CD4-positive, CD25-positive, alpha-beta regulatory T cell (primary cell): ENCODE results near the gene MYL7. TPM values are rescaled to one million over a fixed set of nuclear protein-coding genes. Genes with fewer than 3 reads are reported as not detected.
A peak's percentile ranks its signal among the peaks of the same experiment; 100 is the strongest.

ENCODE experiments used
- ATAC-seq, 2 donors: fragments of 150-1000 bp; cut with Tn5 transposase; one replicate each; pipeline ENCODE4 v1.10.0; 2021; ENCODE audit warnings: low read depth in 2 of 2, moderate number of reproducible peaks in 2 of 2, moderate library complexity in 1 of 2
- DNase-seq, 3 donors: peaks; one replicate each; pipeline versions ENCODE4 v3.0.0 to v3.0.0-alpha.2; 2012 to 2022; ENCODE audit warnings: mixed read lengths in 1 of 3
- H3K27ac ChIP-seq: one replicate; pipeline ENCODE4 v1.7.0; 2013; ENCODE audit warnings: mild to moderate bottlenecking, low read length; ENCODE audit not compliant: insufficient read depth, poor library complexity, severe bottlenecking
- H3K27me3 ChIP-seq: one replicate; pipeline ENCODE4 v1.7.0; 2013; ENCODE audit warnings: low read length; ENCODE audit not compliant: control insufficient read depth, insufficient read depth
- H3K36me3 ChIP-seq: one replicate; pipeline ENCODE4 v1.7.0; 2013; ENCODE audit warnings: mild to moderate bottlenecking, low read length, moderate library complexity; ENCODE audit not compliant: control insufficient read depth, insufficient read depth
- H3K4me1 ChIP-seq: 2 replicates; pipeline ENCODE4 v1.7.0; 2013; ENCODE audit warnings: mild to moderate bottlenecking, low read length; ENCODE audit not compliant: insufficient read depth, control insufficient read depth, poor library complexity, severe bottlenecking
- H3K4me3 ChIP-seq: one replicate; pipeline ENCODE4 v1.7.0; 2013; ENCODE audit warnings: low read depth, mild to moderate bottlenecking, low read length, moderate library complexity
- H3K9me3 ChIP-seq, 2 experiments: 1 replicate in 1 of 2; 2 replicates in 1 of 2; pipeline ENCODE4 v1.7.0; 2013; ENCODE audit warnings: low read length in 2 of 2, mild to moderate bottlenecking in 1 of 2, moderate library complexity in 1 of 2; ENCODE audit not compliant: control insufficient read depth in 2 of 2
- H3K27ac Mint-ChIP-seq, 3 donors: one replicate each; pipeline ENCODE4 v1.8.0; 2020 to 2022; ENCODE audit warnings: mild to moderate bottlenecking in 3 of 3, mixed read lengths in 3 of 3, moderate library complexity in 2 of 3
- H3K27me3 Mint-ChIP-seq: one replicate; pipeline ENCODE4 v1.8.0; 2022; ENCODE audit warnings: mild to moderate bottlenecking, mixed read lengths
- H3K36me3 Mint-ChIP-seq: one replicate; pipeline ENCODE4 v1.8.0; 2020; ENCODE audit warnings: mixed read lengths
- H3K4me1 Mint-ChIP-seq, 4 donors: one replicate each; pipeline ENCODE4 v1.8.0; 2020 to 2022; ENCODE audit warnings: mixed read lengths in 4 of 4, mild to moderate bottlenecking in 1 of 4
- H3K4me3 Mint-ChIP-seq, 4 donors: one replicate each; pipeline ENCODE4 v1.8.0; 2020 to 2022; ENCODE audit warnings: mild to moderate bottlenecking in 4 of 4, mixed read lengths in 4 of 4, moderate library complexity in 3 of 4
- H3K9me3 Mint-ChIP-seq, 7 donors: one replicate each; pipeline ENCODE4 v1.8.0; 2020 to 2022; ENCODE audit warnings: mixed read lengths in 7 of 7, mild to moderate bottlenecking in 3 of 7, moderate library complexity in 2 of 7
- polyA plus RNA-seq, 4 donors: library from polyadenylated mRNA; unstranded; fragments of 300-500 nt; fragmentation: Illumina TruSeq; gene quantifications; one replicate each; pipeline ENCODE4 v1.2.3, GENCODE V29; 2021
- total RNA-seq: library from RNA; stranded (reverse); gene quantifications from one replicate; pipeline ENCODE4 v1.2.3, GENCODE V29; 2022

Gene MYL7
- total and polyA plus RNA-seq, 5 donors from 2014 or later, result not detected

DNA sequence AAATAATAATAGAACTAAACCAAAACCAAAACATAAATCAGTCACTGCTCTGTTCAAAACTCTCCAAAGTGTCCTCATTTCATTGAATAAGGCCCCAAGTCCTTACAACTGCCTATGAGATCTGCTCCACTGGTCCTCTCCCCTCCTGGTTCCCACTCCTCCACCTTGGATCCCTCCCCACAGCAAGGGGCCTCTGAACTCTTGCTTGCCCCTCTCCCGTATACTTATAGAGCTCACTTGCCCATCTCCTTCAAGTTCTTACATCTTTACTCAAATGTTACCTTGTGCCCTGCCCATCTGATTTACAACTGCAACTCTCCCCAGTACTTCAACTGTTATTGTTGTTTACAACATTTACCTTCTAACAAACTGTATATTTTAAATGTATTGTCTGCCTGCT, 18.6 kb downstream of the MYL7 start:
- H3K27me3 Mint-ChIP-seq, result peaks cover 13% of the 10 kb centered on the region
- H3K9me3 Mint-ChIP-seq, result peaks cover 0 to 3% (median 0%) of the 10 kb centered on the region in 7 donors
- H3K36me3 Mint-ChIP-seq, result peaks cover 24% of the 10 kb centered on the region
- Histone ChIP-seq H3K27me3 (no peaks in the 10 kb centered on the region), H3K27ac (peak overlapping the region; percentile 72), H3K9me3 (no peaks in the 10 kb centered on the region), H3K4me3 (peak overlapping the region; percentile 86), H3K36me3 (peaks cover 21% of the 10 kb centered on the region), H3K4me1 (peaks cover 16% of the 10 kb centered on the region)
- ATAC-seq, result no peak
- H3K4me1 Mint-ChIP-seq, result peaks cover 7 to 40% (median 12%) of the 10 kb centered on the region in 4 donors
- H3K27ac Mint-ChIP-seq, result peak overlapping the region in 2 of 3 donors; percentile 70 to 91
- H3K4me3 Mint-ChIP-seq, result peak overlapping the region; percentile 80 to 96 (median 94)
- no peak for DNase-seq

DNA sequence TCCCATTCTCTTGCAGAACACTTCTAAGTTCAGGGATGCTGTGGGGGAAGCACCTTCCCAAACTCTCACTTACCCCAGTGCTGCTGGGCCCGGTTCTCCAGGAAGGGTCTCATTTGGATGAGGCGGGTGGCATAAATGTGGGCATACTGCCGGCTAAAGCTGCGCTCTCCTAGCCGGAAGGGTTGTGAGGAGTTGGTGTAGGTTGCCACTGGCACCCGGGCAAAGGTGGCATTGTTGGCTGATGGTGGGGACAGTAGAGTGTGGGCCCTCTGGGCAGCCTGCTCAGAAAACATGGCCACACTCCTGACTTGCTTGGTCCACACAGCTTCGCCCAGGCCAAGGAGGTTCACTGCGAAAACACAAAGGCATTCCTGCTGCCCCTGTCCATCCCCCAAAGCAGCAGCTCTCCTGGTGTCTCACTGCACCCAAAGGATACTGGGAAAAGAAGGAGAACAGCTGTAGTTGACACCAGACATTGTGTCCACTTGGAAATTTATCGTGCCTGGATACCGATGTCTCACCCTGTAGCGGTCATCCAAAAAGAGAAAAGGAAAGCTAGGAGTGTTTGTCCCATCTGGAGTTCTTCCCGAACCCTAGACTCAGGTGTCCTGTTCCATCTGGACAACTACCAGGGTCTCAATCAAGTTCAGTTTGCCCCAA, 19.2 kb downstream of the MYL7 start:
- peaks cover 10% of the 10 kb centered on the region for H3K27me3 Mint-ChIP-seq
- H3K36me3 ChIP-seq, result peaks cover 22% of the 10 kb centered on the region
- peaks cover 7 to 40% (median 12%) of the 10 kb centered on the region in 4 donors for H3K4me1 Mint-ChIP-seq
- no peaks in the 10 kb centered on the region for H3K9me3 ChIP-seq
- no peaks in the 10 kb centered on the region for H3K27me3 ChIP-seq
- peaks cover 24% of the 10 kb centered on the region for H3K36me3 Mint-ChIP-seq
- ATAC-seq, result no peak
- peaks cover 16% of the 10 kb centered on the region for H3K4me1 ChIP-seq
- H3K4me3 ChIP-seq, result no peak overlapping the region
- H3K9me3 Mint-ChIP-seq, result peaks cover 0 to 3% (median 0%) of the 10 kb centered on the region in 7 donors
- H3K27ac Mint-ChIP-seq, result no peak overlapping the region
- DNase-seq, result no peak
- no peak overlapping the region for H3K27ac ChIP-seq
- H3K4me3 Mint-ChIP-seq, result peak overlapping the region in 2 of 4 donors; percentile 80 to 94

DNA sequence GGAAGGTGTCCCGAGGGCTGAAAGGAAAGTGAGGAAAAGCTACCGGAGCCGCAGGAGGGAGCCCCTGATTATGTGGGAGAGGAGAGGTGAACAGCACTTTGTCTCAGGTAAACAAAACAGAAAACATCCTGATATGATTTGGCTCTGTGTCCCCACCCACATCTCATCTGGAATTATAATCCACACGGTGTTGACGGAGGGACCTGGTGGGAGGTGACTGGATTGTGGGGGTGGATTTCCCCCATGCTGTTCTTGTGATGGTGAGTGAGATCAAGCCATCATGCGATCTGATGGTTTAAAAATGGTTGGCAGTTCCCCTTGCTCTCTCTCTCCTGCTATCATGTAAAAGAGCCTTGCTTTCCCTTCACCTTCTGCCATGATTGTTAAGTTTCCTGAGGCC, 20.7 kb downstream of the MYL7 start:
- no peak overlapping the region for H3K27ac ChIP-seq
- no peaks in the 10 kb centered on the region for H3K9me3 ChIP-seq
- H3K9me3 Mint-ChIP-seq, result peaks cover 0 to 3% (median 0%) of the 10 kb centered on the region in 7 donors
- ATAC-seq, result no peak
- H3K36me3 Mint-ChIP-seq, result peaks cover 24% of the 10 kb centered on the region
- H3K27me3 Mint-ChIP-seq, result no peaks in the 10 kb centered on the region
- H3K27me3 ChIP-seq, result no peaks in the 10 kb centered on the region
- peak overlapping the region; percentile 17 to 46 (median 38) for H3K27ac Mint-ChIP-seq
- peaks cover 7 to 40% (median 12%) of the 10 kb centered on the region in 4 donors for H3K4me1 Mint-ChIP-seq
- peaks cover 16% of the 10 kb centered on the region for H3K4me1 ChIP-seq
- DNase-seq, result no peak
- H3K36me3 ChIP-seq, result peaks cover 22% of the 10 kb centered on the region
- H3K4me3 Mint-ChIP-seq, result peak overlapping the region in 2 of 4 donors; percentile 45 to 56
- no peak overlapping the region for H3K4me3 ChIP-seq

DNA sequence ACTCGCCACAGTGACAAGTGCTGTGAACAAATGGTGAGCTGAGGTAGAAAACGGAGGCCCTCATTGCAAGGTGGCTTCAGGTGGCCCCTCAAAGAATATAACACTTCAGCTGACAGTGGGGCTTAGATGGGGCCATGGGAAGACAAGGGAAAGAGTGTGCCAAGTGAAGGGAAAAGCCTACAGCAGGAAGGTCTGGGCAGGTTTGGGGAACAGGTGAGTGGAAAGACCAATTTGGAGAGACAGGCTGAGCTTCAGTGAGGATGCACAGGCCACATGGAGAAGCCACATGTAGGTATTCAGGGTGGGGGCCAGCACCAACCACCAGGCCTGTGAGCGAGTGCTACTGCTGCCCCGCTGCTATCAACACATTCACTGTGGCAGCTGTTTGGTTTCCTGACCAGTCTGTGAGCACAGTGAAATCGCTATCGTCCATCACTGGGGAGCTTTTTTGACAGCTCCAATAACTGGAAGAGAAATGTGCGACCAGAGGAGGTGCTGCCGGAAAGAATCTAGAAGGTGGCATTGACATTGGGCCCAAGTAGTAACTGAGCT, 21.2 kb downstream of the MYL7 start:
- Mint-ChIP-seq H3K4me3 (peak overlapping the region in 1 of 4 donors; percentile 56), H3K4me1 (peaks cover 7 to 40% (median 12%) of the 10 kb centered on the region in 4 donors), H3K27me3 (no peaks in the 10 kb centered on the region), H3K27ac (peak overlapping the region in 1 of 3 donors; percentile 46), H3K36me3 (peaks cover 24% of the 10 kb centered on the region), H3K9me3 (peaks cover 0 to 1% (median 0%) of the 10 kb centered on the region in 7 donors)
- no peak overlapping the region for H3K4me3 ChIP-seq
- DNase-seq (no peak), ATAC-seq (no peak)
- no peaks in the 10 kb centered on the region for H3K27me3 ChIP-seq
- H3K36me3 ChIP-seq, result peaks cover 22% of the 10 kb centered on the region
- peaks cover 16% of the 10 kb centered on the region for H3K4me1 ChIP-seq
- no peak overlapping the region for H3K27ac ChIP-seq
- no peaks in the 10 kb centered on the region for H3K9me3 ChIP-seq

DNA sequence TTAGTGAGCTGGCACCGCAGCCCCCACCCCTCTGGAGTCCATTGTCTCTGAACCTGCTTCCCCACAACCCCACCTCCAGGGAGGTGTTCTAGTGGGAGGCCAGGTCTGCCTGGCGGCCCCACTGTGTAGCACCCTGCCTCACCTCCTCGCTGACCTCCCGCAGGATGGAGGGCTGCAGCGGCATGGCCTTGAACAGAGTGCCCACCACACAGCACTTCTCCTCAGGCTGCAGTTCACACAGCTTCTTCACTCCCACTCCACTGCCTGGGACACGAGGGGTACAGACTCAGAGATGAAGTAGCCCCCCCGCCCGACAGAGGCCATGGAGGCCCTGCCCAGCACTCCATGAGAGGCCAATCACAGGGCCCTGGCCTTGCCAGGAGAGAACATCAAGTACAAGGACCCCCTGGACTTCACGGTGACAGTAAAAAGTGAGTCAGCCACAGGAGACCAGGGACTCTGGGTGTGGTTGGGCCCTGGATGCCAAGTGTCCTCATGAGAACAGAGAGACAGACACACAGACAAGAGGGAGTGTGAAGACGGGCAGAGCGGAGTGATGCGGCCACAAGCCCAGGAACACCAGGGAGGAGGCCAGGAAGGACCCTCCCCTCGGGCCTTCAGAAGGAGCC, 23.2 kb downstream of the MYL7 start:
- H3K36me3 Mint-ChIP-seq, result peaks cover 24% of the 10 kb centered on the region
- H3K9me3 Mint-ChIP-seq, result peaks cover 0 to 1% (median 0%) of the 10 kb centered on the region in 7 donors
- peaks cover 9% of the 10 kb centered on the region for H3K4me1 ChIP-seq
- peaks cover 5 to 32% (median 11%) of the 10 kb centered on the region in 4 donors for H3K4me1 Mint-ChIP-seq
- H3K9me3 ChIP-seq, result no peaks in the 10 kb centered on the region
- H3K27me3 Mint-ChIP-seq, result no peaks in the 10 kb centered on the region
- no peak for ATAC-seq
- H3K27ac Mint-ChIP-seq, result peak overlapping the region in 1 of 3 donors; percentile 67
- H3K4me3 Mint-ChIP-seq, result no peak overlapping the region
- peaks cover 22% of the 10 kb centered on the region for H3K36me3 ChIP-seq
- H3K27me3 ChIP-seq, result no peaks in the 10 kb centered on the region
- H3K4me3 ChIP-seq, result no peak overlapping the region
- H3K27ac ChIP-seq, result no peak overlapping the region
- DNase-seq, result no peak

DNA sequence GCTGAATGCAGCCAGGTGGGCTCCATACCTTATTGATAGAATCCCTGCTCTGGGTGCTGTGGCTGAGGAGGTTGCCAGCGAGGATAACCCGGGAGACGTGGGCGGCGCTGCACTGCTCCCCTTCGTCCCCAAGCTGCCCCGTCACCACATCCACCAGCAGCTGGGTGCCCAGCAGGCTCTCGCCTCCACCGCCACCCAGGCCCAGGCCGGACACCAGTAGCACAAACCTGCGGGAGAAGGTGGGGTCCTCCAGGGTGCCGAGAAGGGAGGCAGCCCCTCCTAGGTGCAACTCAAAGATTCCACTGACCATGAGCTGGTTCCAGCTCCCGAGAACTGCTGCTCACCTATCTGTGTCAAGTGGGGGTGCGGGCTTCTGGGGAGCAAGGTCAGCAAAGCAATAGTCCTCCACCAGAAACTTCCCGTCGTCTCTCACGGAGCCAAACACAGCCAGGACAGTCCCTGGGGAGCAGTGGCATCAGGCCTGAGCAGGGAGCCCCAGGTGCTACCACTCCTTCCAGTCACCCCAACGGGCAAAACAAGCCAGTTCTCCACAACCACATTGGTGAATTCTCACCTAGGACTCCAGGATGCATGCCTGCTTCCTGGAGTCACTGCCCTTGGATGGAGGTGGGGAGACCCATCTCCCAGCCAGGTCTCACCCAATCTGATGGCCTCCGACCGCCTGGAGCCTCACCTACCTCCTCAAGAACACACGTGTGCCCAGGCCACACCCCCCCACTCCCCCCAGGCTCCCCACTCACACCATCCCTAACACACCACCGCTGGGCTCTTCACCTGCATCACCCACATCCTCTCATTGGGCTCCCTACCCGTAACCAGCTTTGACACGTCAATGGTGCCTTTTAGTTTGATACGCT, 24.1 kb downstream of the MYL7 start:
- no peak overlapping the region for H3K4me3 Mint-ChIP-seq
- Histone ChIP-seq H3K27me3 (no peaks in the 10 kb centered on the region), H3K27ac (no peak overlapping the region), H3K4me3 (no peak overlapping the region), H3K4me1 (peaks cover under 1% of the 10 kb centered on the region), H3K9me3 (no peaks in the 10 kb centered on the region), H3K36me3 (peaks cover 22% of the 10 kb centered on the region)
- H3K27me3 Mint-ChIP-seq, result no peaks in the 10 kb centered on the region
- DNase-seq, result no peak
- H3K36me3 Mint-ChIP-seq, result peaks cover 24% of the 10 kb centered on the region
- peaks cover 0 to 24% (median 4%) of the 10 kb centered on the region in 4 donors for H3K4me1 Mint-ChIP-seq
- H3K27ac Mint-ChIP-seq, result peak overlapping the region in 1 of 3 donors; percentile 71
- no peaks in the 10 kb centered on the region for H3K9me3 Mint-ChIP-seq
- no peak for ATAC-seq

DNA sequence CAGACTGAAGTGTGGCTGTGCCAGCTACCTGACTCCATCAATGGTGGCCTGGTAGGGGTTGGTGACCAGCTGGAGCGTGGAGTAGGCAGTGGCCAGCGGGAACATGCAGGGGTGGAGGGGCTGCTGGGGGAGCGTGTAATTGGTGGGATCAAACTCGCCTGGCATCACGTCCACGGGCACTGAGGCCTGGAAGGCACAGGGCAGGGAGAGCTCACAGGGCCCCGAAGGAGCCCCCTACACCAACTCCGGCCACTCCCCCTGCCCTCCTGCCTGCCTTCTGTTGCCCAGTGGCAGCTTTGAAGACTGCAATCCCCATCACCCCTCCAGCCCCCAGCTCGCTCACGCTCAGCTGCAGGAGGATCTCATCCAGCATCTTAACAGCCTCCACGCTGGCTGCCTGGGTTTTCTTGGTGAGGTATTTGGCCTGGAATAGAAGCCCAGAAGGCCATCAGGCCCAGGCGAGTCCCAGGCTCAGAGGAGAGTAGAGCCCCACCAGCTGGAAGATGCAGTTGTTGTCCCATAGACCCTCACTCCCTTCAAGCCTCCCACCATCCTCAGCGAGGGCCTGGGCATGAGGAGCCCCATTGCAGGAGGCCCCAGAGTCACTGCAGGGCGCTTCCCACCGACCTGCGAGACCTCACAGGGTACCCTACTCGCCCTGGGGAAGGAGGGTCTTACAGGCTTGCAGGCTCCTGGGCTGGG, 24.9 kb downstream of the MYL7 start:
- ATAC-seq (no peak), DNase-seq (no peak)
- H3K4me3 Mint-ChIP-seq, result no peak overlapping the region
- H3K9me3 ChIP-seq, result no peaks in the 10 kb centered on the region
- peaks cover 0 to 23% (median 3%) of the 10 kb centered on the region in 4 donors for H3K4me1 Mint-ChIP-seq
- H3K27ac ChIP-seq, result no peak overlapping the region
- H3K4me3 ChIP-seq, result no peak overlapping the region
- H3K36me3 ChIP-seq, result peaks cover 22% of the 10 kb centered on the region
- H3K27ac Mint-ChIP-seq, result no peak overlapping the region
- no peaks in the 10 kb centered on the region for H3K27me3 ChIP-seq
- H3K9me3 Mint-ChIP-seq, result no peaks in the 10 kb centered on the region
- no peaks in the 10 kb centered on the region for H3K27me3 Mint-ChIP-seq
- H3K4me1 ChIP-seq, result no peaks in the 10 kb centered on the region
- peaks cover 24% of the 10 kb centered on the region for H3K36me3 Mint-ChIP-seq
